Aorta (tissue), 5 donors: ENCODE data around the gene RRM1. TPM values are rescaled to one million over a fixed set of nuclear protein-coding genes. Genes with fewer than 3 reads are reported as not detected.
"Not testable (repeated sequence)": the region's sequence is repeated elsewhere in the genome, so short reads cannot be mapped to it uniquely, and the experiment has no call there.

Experiments
- ATAC-seq: fragments of 200-7000 bp; cut with Tn5 transposase; one replicate; pipeline ENCODE4 v1.9.1; 2022; ENCODE audit warnings: moderate library complexity; ENCODE audit not compliant: low FRiP score
- DNase-seq, 2 donors: peaks; one replicate each; pipeline ENCODE4 v3.0.0-alpha.2; 2020
- H3K27ac ChIP-seq, 2 donors: one replicate each; pipeline ENCODE4 v1.5.1; 2013; ENCODE audit warnings: low read length in 2 of 2, mild to moderate bottlenecking in 2 of 2, moderate library complexity in 2 of 2, control low read depth in 1 of 2, inconsistent platforms in 1 of 2, low read depth in 1 of 2
- H3K27me3 ChIP-seq, 2 donors: one replicate each; pipeline ENCODE4 v1.6.1; 2013; ENCODE audit warnings: control low read depth in 1 of 2, low read length in 1 of 2, mild to moderate bottlenecking in 1 of 2, moderate library complexity in 1 of 2; ENCODE audit not compliant: insufficient read depth in 2 of 2, control insufficient read depth in 1 of 2
- H3K36me3 ChIP-seq, 2 donors: one replicate each; pipeline ENCODE4 v1.6.1; 2013; ENCODE audit warnings: control low read depth in 1 of 2, low read length in 1 of 2, mild to moderate bottlenecking in 1 of 2; ENCODE audit not compliant: insufficient read depth in 2 of 2, control insufficient read depth in 1 of 2
- H3K4me1 ChIP-seq, 2 donors: one replicate each; pipeline ENCODE4 v1.6.1; 2013; ENCODE audit warnings: low read length in 2 of 2, control low read depth in 1 of 2, mild to moderate bottlenecking in 1 of 2, moderate library complexity in 1 of 2; ENCODE audit not compliant: insufficient read depth in 2 of 2, control insufficient read depth in 1 of 2
- H3K4me3 ChIP-seq, 2 donors: one replicate each; pipeline ENCODE4 v1.5.1; 2013; ENCODE audit warnings: low read length in 2 of 2, control low read depth in 1 of 2, mild to moderate bottlenecking in 1 of 2
- H3K9me3 ChIP-seq: one replicate; pipeline ENCODE4 v1.6.1; 2013; ENCODE audit warnings: mild to moderate bottlenecking, low read length; ENCODE audit not compliant: control insufficient read depth
- WGBS, 2 donors: extraction: QIAGEN DNeasy Blood & Tissue Kit; methylation state at CpG; one replicate each; pipeline ENCODE4 v1.1.7; 2013; 5-methylcytosine and 5-hydroxymethylcytosine counted together
- intact Hi-C, 2 donors: fragments of 100-400 bp; cut with DNase I; formaldehyde crosslinking; loops; one replicate each; pipeline versions ENCODE4 v1.14.2 to v1.15.0; 2022
- long read RNA-seq, 2 donors: library from polyadenylated mRNA; unstranded; transcript quantifications; one replicate each; pipeline ENCODE4 v2.0.0, GENCODE V29; 2020 to 2021
- polyA plus RNA-seq, 2 donors: library from polyadenylated mRNA; stranded (reverse); fragments of 200-250 nt; gene quantifications; one replicate each; pipeline ENCODE4 v1.2.3, GENCODE V29; 2013
- total RNA-seq, 2 donors: library from RNA; stranded (reverse); fragmentation: NEBNext Ultra II Directional; extraction: Animal tissue kit (Norgen Biotek cat#: 25700); gene quantifications; one replicate each; pipeline ENCODE4 v1.2.1, GENCODE V29; 2021
- donor health status: healthy with polysubstance abuse.
- donor health status: Bipolar disorder and iron deficiency.
- donor health status: DM: no; HTN: no; CAD: no.
- donor health status: DM: no; HTN: no; CAD: no.
- donor health status: DM: yes; HTN: yes; CAD: no.

RRM1 gene
- total RNA-seq, result 10 to 100 TPM; 22.5 to 33.5 TPM
- polyA plus RNA-seq, result 10 to 100 TPM; 17.0 to 20.9 TPM
- long read RNA-seq, donor 1, transcript RRM1-201 (19 exons, 3,076 nt), result major isoform, 35 of 54 reads
- long read RNA-seq, donor 1, partial matches to known transcripts, result 18 of 54 reads
- long read RNA-seq, donor 1, other reads (novel, unspliced or antisense), result 1 of 54 reads
- long read RNA-seq, donor 2, transcript RRM1-201 (19 exons, 3,076 nt), result major isoform, 10 of 15 reads
- long read RNA-seq, donor 2, partial matches to known transcripts, result 2 of 15 reads
- long read RNA-seq, donor 2, other reads (novel, unspliced or antisense), result 1 of 15 reads

- H3K27me3 ChIP-seq, result no peaks in the 10 kb centered on the region
- no peaks in the 10 kb centered on the region for H3K36me3 ChIP-seq
- intact Hi-C loops, result no loop called here
- WGBS, 2 donors, result 0% methylated on average over 67 to 74 of the region's 74 CpGs
- ATAC-seq, result peak; percentile 98
- DNase-seq, result peak; percentile 96 to 98
- H3K27ac ChIP-seq, result peak within 1 kb of the TSS; percentile 28 to 85
- H3K4me3 ChIP-seq, result peak within 1 kb of the TSS; percentile 85 to 90
- no peaks in the 10 kb centered on the region for H3K4me1 ChIP-seq
- no peaks in the 10 kb centered on the region for H3K9me3 ChIP-seq
These were observed at the start of gene RRM1 for GRCh38 chr11:4094348-4095291. Gene RRM1, plus strand, starts transcription at chr11:4094799. Its CDS starts 214 bp downstream, at chr11:4095013.

GRCh38 chr11:4044976-4045646 lies 49.5 kb upstream of the RRM1 start:
- no peak overlapping the region for H3K27ac ChIP-seq
- no peak for DNase-seq
- WGBS, 2 donors, result 41 to 48% methylated on average over 4 of the region's 4 CpGs
- H3K4me1 ChIP-seq, result peaks cover 1 to 3% of the 10 kb centered on the region in 2 donors
- H3K36me3 ChIP-seq, result peaks cover 0 to 3% of the 10 kb centered on the region in 2 donors
- intact Hi-C loops, result no loop called here
- H3K9me3 ChIP-seq, result no peaks in the 10 kb centered on the region
- peak; percentile 24 for ATAC-seq
- no peak overlapping the region for H3K4me3 ChIP-seq
- H3K27me3 ChIP-seq, result no peaks in the 10 kb centered on the region

- ATAC-seq, result no peak
- intact Hi-C loops, result no loop called here
These were observed 46.3 kb upstream of the RRM1 start for GRCh38 chr11:4048340-4048739.

GRCh38 chr11:4049006-4049405 lies 45.6 kb upstream of the RRM1 start:
- Histone ChIP-seq H3K4me1 (peaks cover 1% of the 10 kb centered on the region in 2 donors), H3K27me3 (no peaks in the 10 kb centered on the region), H3K27ac (no peak overlapping the region), H3K9me3 (no peaks in the 10 kb centered on the region), H3K36me3 (peaks cover 0 to 3% of the 10 kb centered on the region in 2 donors), H3K4me3 (no peak overlapping the region)
- ATAC-seq, result no peak
- intact Hi-C loops, result no loop called here
- 96 to 98% methylated on average over 4 of the region's 4 CpGs for WGBS, 2 donors
- DNase-seq, result no peak

More at GRCh38 chr11:4048340-4048739, 46.3 kb upstream of the RRM1 start:
- no peaks in the 10 kb centered on the region for H3K27me3 ChIP-seq
- no peak overlapping the region for H3K27ac ChIP-seq
- DNase-seq, result no peak
- H3K36me3 ChIP-seq, result peaks cover 0 to 3% of the 10 kb centered on the region in 2 donors
- H3K4me3 ChIP-seq, result no peak overlapping the region
- H3K9me3 ChIP-seq, result no peaks in the 10 kb centered on the region
- H3K4me1 ChIP-seq, result peaks cover 1 to 3% of the 10 kb centered on the region in 2 donors

- H3K4me3 ChIP-seq, result no peak overlapping the region
- WGBS, 2 donors, result 98 to 100% methylated on average over 1 of the region's 1 CpG
- H3K4me1 ChIP-seq, result peaks cover 0 to 1% of the 10 kb centered on the region in 2 donors
- peaks cover 0 to 3% of the 10 kb centered on the region in 2 donors for H3K36me3 ChIP-seq
- H3K27me3 ChIP-seq, result no peaks in the 10 kb centered on the region
- no peak for DNase-seq
- H3K27ac ChIP-seq, result no peak overlapping the region
- intact Hi-C loops, result no loop called here
- ATAC-seq, result no peak
- H3K9me3 ChIP-seq, result no peaks in the 10 kb centered on the region
These were observed 44.5 kb upstream of the RRM1 start for GRCh38 chr11:4050138-4050537.

GRCh38 chr11:4053200-4053599 lies 41.4 kb upstream of the RRM1 start:
- intact Hi-C loops, ATAC-seq: not testable (repeated sequence)
- 86 to 91% methylated on average over 4 of the region's 4 CpGs for WGBS, 2 donors

GRCh38 chr11:4054643-4055042 lies 40.0 kb upstream of the RRM1 start:
- Histone ChIP-seq H3K27me3 (no peaks in the 10 kb centered on the region), H3K36me3 (peaks cover 0 to 9% of the 10 kb centered on the region in 2 donors), H3K4me3 (no peak overlapping the region), H3K4me1 (no peaks in the 10 kb centered on the region), H3K27ac (no peak overlapping the region), H3K9me3 (no peaks in the 10 kb centered on the region)
- WGBS, 2 donors, result 52 to 74% methylated on average over 1 of the region's 1 CpG
- ATAC-seq (no peak), DNase-seq (no peak)
- intact Hi-C loops, result no loop called here

More at GRCh38 chr11:4053200-4053599, 41.4 kb upstream of the RRM1 start:
- H3K9me3 ChIP-seq, H3K4me3 ChIP-seq, H3K36me3 ChIP-seq, H3K27ac ChIP-seq, H3K4me1 ChIP-seq, H3K27me3 ChIP-seq, DNase-seq: not testable (repeated sequence)

GRCh38 chr11:4059424-4059823 lies 35.2 kb upstream of the RRM1 start:
- DNase-seq (no peak), ATAC-seq (no peak)
- H3K4me3 ChIP-seq, result no peak overlapping the region
- H3K27ac ChIP-seq, result peak overlapping the region in 1 of 2 donors; percentile 16
- H3K36me3 ChIP-seq, result peaks cover 0 to 10% of the 10 kb centered on the region in 2 donors
- H3K9me3 ChIP-seq, result no peaks in the 10 kb centered on the region
- peaks cover 0 to 2% of the 10 kb centered on the region in 2 donors for H3K4me1 ChIP-seq
- H3K27me3 ChIP-seq, result no peaks in the 10 kb centered on the region
- 72 to 81% methylated on average over 1 of the region's 1 CpG for WGBS, 2 donors
- intact Hi-C loops, result no loop called here
